Adipose tissue (tissue), 3 donors: ENCODE data around the gene BASP1. TPM values are rescaled to one million over a fixed set of nuclear protein-coding genes. Genes with fewer than 3 reads are reported as not detected.

Experiments used
- H3K27ac ChIP-seq: one replicate; pipeline ENCODE4 v1.5.1; 2013; ENCODE audit warnings: low read depth, low read length
- WGBS, 3 donors: extraction: QIAGEN DNeasy Blood & Tissue Kit; methylation state at CpG; one replicate each; pipeline ENCODE4 v1.1.7; 2013; 5-methylcytosine and 5-hydroxymethylcytosine counted together
- polyA plus RNA-seq, 3 donors: library from polyadenylated mRNA; stranded (reverse); fragments of 200-250 nt; gene quantifications; one replicate each; pipeline ENCODE4 v1.2.3, GENCODE V29; 2013
- donor health status: healthy with polysubstance abuse.
- donor health status: Bipolar disorder and iron deficiency.
- donor health status: healthy.

BASP1 gene
- polyA plus RNA-seq, 3 donors = 1.4 to 45.8 (median 25.9) TPM

- WGBS, 3 donors = 11 to 17% (median 14%) methylated on average over 20 of the region's 20 CpGs
- no peak overlapping the region for H3K27ac ChIP-seq
Observed at GRCh38 chr5:17219006-17219422, 1.6 kb downstream of the BASP1 start.

GRCh38 chr5:17219469-17219868 lies 2.0 kb downstream of the BASP1 start:
- H3K27ac ChIP-seq = no peak overlapping the region
- 80 to 90% (median 85%) methylated on average over 12 of the region's 12 CpGs for WGBS, 3 donors

- no peak overlapping the region for H3K27ac ChIP-seq
- WGBS, 3 donors = 89 to 97% (median 95%) methylated on average over 6 of the region's 6 CpGs
Observed at GRCh38 chr5:17219992-17220391, 2.6 kb downstream of the BASP1 start.

- 80 to 92% (median 90%) methylated on average over 4 of the region's 4 CpGs for WGBS, 3 donors
- no peak overlapping the region for H3K27ac ChIP-seq
Observed at GRCh38 chr5:17220469-17220868, 3.0 kb downstream of the BASP1 start.

GRCh38 chr5:17221843-17222636 lies 4.6 kb downstream of the BASP1 start:
- 58 to 62% (median 58%) methylated on average over 4 of the region's 4 CpGs for WGBS, 3 donors
- H3K27ac ChIP-seq = no peak overlapping the region

GRCh38 chr5:17222664-17223063 lies 5.2 kb downstream of the BASP1 start:
- 66 to 76% (median 71%) methylated on average over 2 of the region's 2 CpGs for WGBS, 3 donors
- H3K27ac ChIP-seq = no peak overlapping the region

GRCh38 chr5:17223367-17224185 lies 6.1 kb downstream of the BASP1 start:
- no peak overlapping the region for H3K27ac ChIP-seq
- WGBS, 3 donors = 83 to 92% (median 90%) methylated on average over 5 of the region's 5 CpGs

GRCh38 chr5:17224858-17225511 lies 7.6 kb downstream of the BASP1 start:
- 76 to 78% (median 76%) methylated on average over 11 of the region's 11 CpGs for WGBS, 3 donors
- H3K27ac ChIP-seq = no peak overlapping the region

GRCh38 chr5:17225520-17225919 lies 8.1 kb downstream of the BASP1 start:
- 82 to 93% (median 91%) methylated on average over 9 of the region's 9 CpGs for WGBS, 3 donors

GRCh38 chr5:17227868-17228267 lies 10.4 kb downstream of the BASP1 start:
- 80 to 96% (median 88%) methylated on average over 1 of the region's 1 CpG for WGBS, 3 donors
- H3K27ac ChIP-seq = no peak overlapping the region

More at GRCh38 chr5:17225520-17225919, 8.1 kb downstream of the BASP1 start:
- H3K27ac ChIP-seq = no peak overlapping the region

- H3K27ac ChIP-seq = no peak overlapping the region
- WGBS, 3 donors = 20 to 29% (median 22%) methylated on average over 3 of the region's 3 CpGs
Observed at GRCh38 chr5:17228821-17229291, 11.4 kb downstream of the BASP1 start.

GRCh38 chr5:17229313-17229712 lies 11.9 kb downstream of the BASP1 start:
- H3K27ac ChIP-seq = no peak overlapping the region
- WGBS, 3 donors = 50 to 54% (median 51%) methylated on average over 4 of the region's 4 CpGs

GRCh38 chr5:17230191-17230590 lies 12.8 kb downstream of the BASP1 start:
- no peak overlapping the region for H3K27ac ChIP-seq
- WGBS, 3 donors = 77 to 90% (median 87%) methylated on average over 3 of the region's 3 CpGs

GRCh38 chr5:17230808-17231525 lies 13.5 kb downstream of the BASP1 start:
- 72 to 83% (median 79%) methylated on average over 10 of the region's 10 CpGs for WGBS, 3 donors
- no peak overlapping the region for H3K27ac ChIP-seq

GRCh38 chr5:17232405-17232804 lies 15.0 kb downstream of the BASP1 start:
- no peak overlapping the region for H3K27ac ChIP-seq
- 34 to 85% (median 81%) methylated on average over 9 of the region's 9 CpGs for WGBS, 3 donors

GRCh38 chr5:17233488-17233887 lies 16.1 kb downstream of the BASP1 start:
- 82 to 91% (median 89%) methylated on average over 6 of the region's 6 CpGs for WGBS, 3 donors
- H3K27ac ChIP-seq = no peak overlapping the region

GRCh38 chr5:17234374-17234773 lies 16.9 kb downstream of the BASP1 start:
- H3K27ac ChIP-seq = no peak overlapping the region
- 71 to 85% (median 80%) methylated on average over 5 of the region's 5 CpGs for WGBS, 3 donors

GRCh38 chr5:17235731-17236330 lies 18.4 kb downstream of the BASP1 start:
- 89 to 93% (median 91%) methylated on average over 5 of the region's 5 CpGs for WGBS, 3 donors
- no peak overlapping the region for H3K27ac ChIP-seq
